ENCODE results near the gene CYP1B1.
"Not testable (repeated sequence)": the region's sequence is repeated elsewhere in the genome, so short reads cannot be mapped to it uniquely, and the experiment has no call there.

Gene CYP1B1

GRCh38 chr2:38098421-38099098 lies 22.6 kb upstream of the CYP1B1 start:
- peak; percentile 46 for DNase-seq

GRCh38 chr2:38097988-38098385 lies 22.0 kb upstream of the CYP1B1 start:
- DNase-seq: peak; percentile 82

GRCh38 chr2:38097258-38097987 lies 21.5 kb upstream of the CYP1B1 start:
- DNase-seq: peak; percentile 64

GRCh38 chr2:38095996-38096861 lies 20.3 kb upstream of the CYP1B1 start:
- DNase-seq: peak; percentile 89

GRCh38 chr2:38095079-38095995 lies 19.4 kb upstream of the CYP1B1 start:
- DNase-seq: no peak

- peak; percentile 52 for DNase-seq
Observed at GRCh38 chr2:38093527-38094165, 17.7 kb upstream of the CYP1B1 start.

- peak; percentile 93 for DNase-seq
Observed at GRCh38 chr2:38092196-38092902, 16.4 kb upstream of the CYP1B1 start.

- DNase-seq: no peak
Observed at GRCh38 chr2:38091760-38092159, 15.8 kb upstream of the CYP1B1 start.

- no peak for DNase-seq
Observed at GRCh38 chr2:38090928-38091327, 15.0 kb upstream of the CYP1B1 start.

GRCh38 chr2:38090212-38090611 lies 14.3 kb upstream of the CYP1B1 start:
- DNase-seq: not testable (repeated sequence)

- DNase-seq: not testable (repeated sequence)
Observed at GRCh38 chr2:38085998-38086698, 10.2 kb upstream of the CYP1B1 start.

GRCh38 chr2:38084556-38084955 lies 8.6 kb upstream of the CYP1B1 start:
- DNase-seq: not testable (repeated sequence)

- not testable (repeated sequence) for DNase-seq
Observed at GRCh38 chr2:38082727-38083126, 6.8 kb upstream of the CYP1B1 start.

- no peak for DNase-seq
Observed at GRCh38 chr2:38080346-38080745, 4.4 kb upstream of the CYP1B1 start.

GRCh38 chr2:38079116-38080052 lies 3.4 kb upstream of the CYP1B1 start:
- no peak for DNase-seq

GRCh38 chr2:38077431-38077769 lies 1.4 kb upstream of the CYP1B1 start:
- DNase-seq: no peak

- peak; percentile 91 for DNase-seq
Observed at GRCh38 chr2:38076710-38077430, 919 bp upstream of the CYP1B1 start.

GRCh38 chr2:38076152-38076709 lies 280 bp upstream of the CYP1B1 start:
- peak; percentile 82 for DNase-seq

Measured in fibroblast of skin of right biceps (primary cell).